Chondrocyte (in vitro differentiated cells): ENCODE results near the gene TYROBP. TPM values are rescaled to one million over a fixed set of nuclear protein-coding genes. Genes with fewer than 3 reads are reported as not detected.

ENCODE experiments used
- DNase-seq: peaks from one replicate; pipeline ENCODE4 v3.0.0; 2021; ENCODE audit warnings: mixed read lengths, low spot score
- H3K27ac Mint-ChIP-seq: one replicate; pipeline ENCODE4 v1.8.0; 2021; ENCODE audit warnings: mild to moderate bottlenecking, moderate library complexity, mixed read lengths; ENCODE audit not compliant: unreplicated experiment
- H3K27me3 Mint-ChIP-seq: 2 replicates; pipeline ENCODE4 v1.8.0; 2021; ENCODE audit warnings: low read depth, mixed read lengths
- H3K36me3 Mint-ChIP-seq: 2 replicates; pipeline ENCODE4 v1.8.0; 2021; ENCODE audit warnings: low read depth, mixed read lengths
- H3K4me1 Mint-ChIP-seq: 2 replicates; pipeline ENCODE4 v1.8.0; 2021; ENCODE audit warnings: low read depth, mild to moderate bottlenecking, mixed read lengths
- H3K4me3 Mint-ChIP-seq: one replicate; pipeline ENCODE4 v1.8.0; 2021; ENCODE audit warnings: mild to moderate bottlenecking, moderate library complexity, mixed read lengths; ENCODE audit not compliant: unreplicated experiment
- H3K9me3 Mint-ChIP-seq: 2 replicates; pipeline ENCODE4 v1.8.0; 2021; ENCODE audit warnings: low read depth, mixed read lengths
- CTCF ChIP-seq: fragments of 200-600 bp; sonication (generic); IDR thresholded peaks from 2 replicates; pipeline ENCODE4 v1.5.0; 2021; ENCODE audit warnings: antibody characterized with exemption, mild to moderate bottlenecking, moderate library complexity
- total RNA-seq: library from RNA; stranded (reverse); gene quantifications from 3 replicates; pipeline ENCODE4 v1.2.1, GENCODE V29; 2021

TYROBP gene
- total RNA-seq, 1 donor from 2014 or later: not detected

- H3K36me3 Mint-ChIP-seq: no peaks in the 10 kb centered on the region
- no peaks in the 10 kb centered on the region for H3K27me3 Mint-ChIP-seq
- no peak for TF ChIP-seq CTCF
- peak overlapping the region; percentile 53 for H3K4me3 Mint-ChIP-seq
- H3K9me3 Mint-ChIP-seq: no peaks in the 10 kb centered on the region
- no peak for DNase-seq
- no peak overlapping the region for H3K27ac Mint-ChIP-seq
- H3K4me1 Mint-ChIP-seq: peaks cover 34% of the 10 kb centered on the region
Measured at GRCh38 chr19:35902870-35903475, 5.1 kb downstream of the TYROBP start.

GRCh38 chr19:35901854-35902661, 6.0 kb downstream of the TYROBP start, which contains the start of gene HCST:
TSS of gene HCST (plus strand) at chr19:35902529. CDS start at chr19:35902594, 65 bp downstream.
- Mint-ChIP-seq H3K4me1 (peaks cover 34% of the 10 kb centered on the region), H3K27me3 (no peaks in the 10 kb centered on the region), H3K27ac (peak within 1 kb of the TSS; percentile 14), H3K9me3 (no peaks in the 10 kb centered on the region), H3K4me3 (peak within 1 kb of the TSS; percentile 53), H3K36me3 (no peaks in the 10 kb centered on the region)
- no peak for TF ChIP-seq CTCF
- no peak for DNase-seq

- H3K4me1 Mint-ChIP-seq: peaks cover 34% of the 10 kb centered on the region
- H3K27me3 Mint-ChIP-seq: no peaks in the 10 kb centered on the region
- no peaks in the 10 kb centered on the region for H3K9me3 Mint-ChIP-seq
- no peaks in the 10 kb centered on the region for H3K36me3 Mint-ChIP-seq
- no peak for TF ChIP-seq CTCF
- H3K27ac Mint-ChIP-seq: peak overlapping the region; percentile 85
- H3K4me3 Mint-ChIP-seq: peak overlapping the region; percentile 90
- no peak for DNase-seq
Measured at GRCh38 chr19:35901055-35901644, 6.9 kb downstream of the TYROBP start.

GRCh38 chr19:35899547-35900214, 8.4 kb downstream of the TYROBP start:
- H3K36me3 Mint-ChIP-seq: peaks cover 1% of the 10 kb centered on the region
- peak overlapping the region; percentile 90 for H3K4me3 Mint-ChIP-seq
- H3K4me1 Mint-ChIP-seq: peaks cover 34% of the 10 kb centered on the region
- H3K9me3 Mint-ChIP-seq: no peaks in the 10 kb centered on the region
- TF ChIP-seq CTCF: no peak
- no peak for DNase-seq
- H3K27me3 Mint-ChIP-seq: no peaks in the 10 kb centered on the region
- H3K27ac Mint-ChIP-seq: peak overlapping the region; percentile 95

- Mint-ChIP-seq H3K36me3 (peaks cover 1% of the 10 kb centered on the region), H3K4me1 (peaks cover 31% of the 10 kb centered on the region), H3K27me3 (no peaks in the 10 kb centered on the region), H3K27ac (peak overlapping the region; percentile 90), H3K4me3 (peak overlapping the region; percentile 90), H3K9me3 (no peaks in the 10 kb centered on the region)
- DNase-seq: no peak
- TF ChIP-seq CTCF: no peak
Measured at GRCh38 chr19:35898499-35898809, 9.6 kb downstream of the TYROBP start.
